HK-2 (cell line): Measurements from ENCODE around the gene WFIKKN2.
"Not testable (repeated sequence)": the region's sequence is repeated elsewhere in the genome, so short reads cannot be mapped to it uniquely, and the experiment has no call there.

Source experiments
- DNase-seq: peaks from one replicate; pipeline ENCODE4 v3.0.0-alpha.2; 2018; ENCODE audit not compliant: unreplicated experiment

Gene WFIKKN2

DNA sequence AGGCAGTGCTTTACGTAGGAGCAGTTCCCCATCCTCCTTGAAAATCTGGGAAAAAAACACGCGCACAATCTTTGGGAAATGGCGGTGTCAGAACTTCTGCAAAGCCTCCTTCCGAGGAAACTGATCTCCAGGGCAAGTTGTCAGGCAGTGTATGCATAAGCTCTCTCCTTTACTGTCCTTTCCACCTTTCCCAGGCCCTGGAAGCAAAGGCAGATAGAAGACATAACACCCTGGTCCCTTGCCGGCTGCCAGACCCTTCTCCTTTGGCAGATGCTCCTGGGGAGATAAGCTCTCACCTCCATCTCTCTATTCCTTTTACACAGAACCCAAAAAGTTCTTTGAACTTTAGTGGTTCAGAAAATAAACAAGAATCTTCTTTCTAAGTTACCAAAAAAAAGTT lies 18.4 kb downstream of the WFIKKN2 start:
- no peak for DNase-seq

- no peak for DNase-seq
Observed at GRCh38 chr17:50855708-50856330, 20.4 kb downstream of the WFIKKN2 start.

- DNase-seq: no peak
Observed at GRCh38 chr17:50856431-50856830, 21.0 kb downstream of the WFIKKN2 start.

DNA sequence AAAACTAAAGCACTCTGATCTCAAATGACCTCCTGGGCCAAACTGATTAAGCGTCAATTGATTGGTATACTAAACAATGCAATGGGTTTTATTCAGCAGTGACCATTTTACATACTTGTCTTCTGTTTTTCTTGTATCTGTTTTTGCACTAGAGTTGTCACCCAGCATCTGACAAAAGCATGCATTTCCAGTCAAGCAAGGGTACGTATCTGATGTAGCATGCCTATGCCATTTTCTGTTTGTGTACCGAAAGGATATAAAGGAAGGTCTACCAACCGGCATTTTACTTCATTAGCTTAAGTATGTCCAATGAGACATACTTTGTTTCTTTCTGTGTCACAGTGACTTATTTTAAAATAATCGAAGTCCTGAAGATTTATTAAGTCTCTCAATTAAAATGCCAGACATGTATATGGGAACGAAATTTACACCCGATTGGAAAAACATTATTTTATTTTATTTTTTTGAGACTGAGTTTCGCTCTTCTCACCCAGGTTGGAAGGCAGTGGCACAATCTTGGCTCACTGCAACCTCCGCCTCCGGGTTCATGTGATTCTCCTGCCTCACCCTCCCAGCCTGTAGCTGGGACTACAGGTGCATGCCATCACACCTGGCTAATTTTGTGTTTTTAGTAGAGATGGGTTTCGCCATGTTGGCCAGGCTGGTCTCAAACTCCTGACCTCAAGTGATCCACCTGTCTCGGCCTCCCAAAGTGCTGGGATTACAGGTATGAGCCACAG lies 23.3 kb downstream of the WFIKKN2 start:
- DNase-seq: no peak

- not testable (repeated sequence) for DNase-seq
Observed at GRCh38 chr17:50859727-50860126, 24.3 kb downstream of the WFIKKN2 start.

- DNase-seq: no peak
Observed at GRCh38 chr17:50861334-50861676, 25.9 kb downstream of the WFIKKN2 start.

DNA sequence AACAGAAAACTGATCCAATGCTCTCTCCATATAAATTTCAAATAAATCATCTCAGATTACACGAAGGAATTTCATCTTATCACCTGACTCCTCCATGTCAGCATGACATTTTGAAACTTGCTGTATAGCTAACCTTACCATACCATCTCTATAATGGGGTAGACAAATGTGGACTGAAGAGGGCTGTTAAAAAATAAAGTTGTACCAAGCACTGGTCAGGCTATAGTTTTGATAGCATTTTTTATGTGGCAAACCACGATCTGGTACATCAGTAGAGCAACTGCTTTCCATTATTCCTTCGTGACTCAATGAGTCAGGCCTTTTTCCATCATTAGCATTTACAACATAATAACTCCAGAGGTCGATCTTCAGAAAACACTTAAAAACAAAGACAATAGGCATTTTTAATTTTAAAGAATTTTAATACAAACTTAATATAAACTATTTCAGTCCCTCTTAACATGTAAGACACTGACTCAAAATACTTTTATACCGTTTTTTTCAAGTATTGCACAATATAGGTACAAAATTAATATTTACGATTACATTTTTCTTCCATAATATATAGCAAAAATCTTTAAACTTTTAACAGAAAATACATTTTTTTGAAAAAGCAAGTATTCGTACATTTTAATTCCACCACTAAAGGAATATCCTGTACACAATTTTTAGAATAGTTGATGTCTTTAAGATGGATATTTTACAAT lies 26.6 kb downstream of the WFIKKN2 start:
- no peak for DNase-seq

DNA sequence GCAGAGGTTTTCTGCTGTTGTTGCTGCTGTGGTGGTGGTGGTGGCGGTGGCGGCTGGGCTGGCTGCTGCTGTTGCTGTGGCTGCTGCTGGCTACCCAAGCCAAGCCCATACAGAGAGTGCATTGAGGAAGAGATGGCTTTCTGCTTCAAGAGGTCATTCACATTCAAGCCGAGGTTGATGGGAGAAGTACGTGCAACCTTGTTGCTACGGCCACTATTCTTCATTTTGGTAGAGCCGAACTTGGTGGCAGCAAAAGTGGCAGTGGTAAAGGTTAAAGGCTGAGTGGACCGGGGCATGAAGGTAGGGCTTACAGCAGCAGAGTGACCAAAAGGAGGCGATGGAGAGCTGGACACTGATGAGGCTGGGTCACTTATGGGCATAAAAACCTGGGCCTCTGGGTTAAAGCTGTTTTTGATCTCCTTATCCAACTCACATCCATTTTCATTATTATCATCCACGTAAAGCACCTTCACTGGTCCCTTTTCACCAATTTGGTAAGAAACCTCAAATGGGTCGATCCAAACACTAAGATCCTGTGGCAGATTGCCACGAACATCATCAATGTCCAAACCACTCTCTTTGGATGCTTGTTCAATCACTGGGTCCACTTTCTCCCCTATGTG lies 27.9 kb downstream of the WFIKKN2 start:
- no peak for DNase-seq

- no peak for DNase-seq
Observed at GRCh38 chr17:50863931-50864330, 28.5 kb downstream of the WFIKKN2 start.

DNA sequence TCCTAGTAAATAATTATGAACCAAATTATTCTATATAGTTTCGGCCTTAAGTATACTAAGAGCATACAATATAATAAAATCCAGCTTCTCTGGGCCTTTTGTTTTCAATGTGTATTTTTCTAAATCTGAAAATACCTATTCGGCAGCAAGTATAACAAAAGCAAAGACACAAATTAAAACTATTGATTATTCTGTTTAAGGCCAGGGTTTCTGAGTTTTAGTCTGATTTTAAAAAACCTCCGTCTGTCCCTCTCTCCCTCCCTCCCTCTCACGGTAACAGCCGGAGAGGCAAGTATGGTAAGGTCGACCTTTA lies 29.3 kb downstream of the WFIKKN2 start:
- no peak for DNase-seq

DNA sequence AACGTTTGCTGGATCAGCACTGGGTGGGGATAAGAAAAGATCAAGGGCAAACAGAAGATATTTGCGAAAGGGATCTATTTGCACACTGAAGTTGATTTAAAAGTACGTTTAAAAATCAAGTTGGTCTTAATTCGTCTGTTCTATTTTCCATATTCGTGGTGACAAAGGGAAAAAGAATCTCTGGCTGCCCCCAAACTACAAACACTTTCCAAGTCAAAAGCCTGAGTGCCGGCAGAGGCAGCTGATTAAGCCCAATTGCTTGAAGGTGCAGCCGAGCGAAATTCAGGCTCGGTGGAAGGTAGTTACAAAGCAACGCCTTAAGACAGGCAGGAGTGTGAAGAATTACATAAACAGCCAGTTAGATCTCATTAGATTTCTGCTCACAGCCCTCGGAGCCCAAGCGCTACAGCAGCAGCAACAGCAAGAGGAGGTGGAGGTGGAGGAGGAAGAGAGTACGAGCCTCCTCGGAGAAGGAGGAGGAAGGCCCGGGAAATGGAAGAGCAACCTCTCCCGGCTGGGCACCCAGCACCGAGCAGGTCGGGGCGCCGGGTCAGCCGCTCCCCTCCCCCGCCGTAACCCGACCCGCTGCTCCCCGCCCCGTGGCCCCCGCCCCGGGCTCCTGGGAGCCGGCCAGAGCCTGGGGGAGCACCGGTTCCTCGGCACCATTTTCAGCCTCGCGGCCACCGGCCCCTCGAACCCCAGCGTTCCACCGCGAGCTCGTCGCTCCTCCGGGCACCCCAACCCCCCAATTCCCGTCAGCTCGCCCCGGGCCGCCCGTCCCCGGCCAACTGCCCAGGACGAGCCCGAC lies 29.9 kb downstream of the WFIKKN2 start:
- peak; percentile 47 for DNase-seq

- DNase-seq: no peak
Observed at GRCh38 chr17:50865868-50866260, 30.5 kb downstream of the WFIKKN2 start.

GRCh38 chr17:50866261-50866949 lies 31.0 kb downstream of the WFIKKN2 start, which contains the start of gene TOB1:
Gene TOB1, minus strand, starts transcription at chr17:50866354. Its CDS starts 2,337 bp downstream, at chr17:50864017.
- DNase-seq: peak; percentile 98

- peak; percentile 66 for DNase-seq
Observed at GRCh38 chr17:50866950-50867362, 31.6 kb downstream of the WFIKKN2 start.

DNA sequence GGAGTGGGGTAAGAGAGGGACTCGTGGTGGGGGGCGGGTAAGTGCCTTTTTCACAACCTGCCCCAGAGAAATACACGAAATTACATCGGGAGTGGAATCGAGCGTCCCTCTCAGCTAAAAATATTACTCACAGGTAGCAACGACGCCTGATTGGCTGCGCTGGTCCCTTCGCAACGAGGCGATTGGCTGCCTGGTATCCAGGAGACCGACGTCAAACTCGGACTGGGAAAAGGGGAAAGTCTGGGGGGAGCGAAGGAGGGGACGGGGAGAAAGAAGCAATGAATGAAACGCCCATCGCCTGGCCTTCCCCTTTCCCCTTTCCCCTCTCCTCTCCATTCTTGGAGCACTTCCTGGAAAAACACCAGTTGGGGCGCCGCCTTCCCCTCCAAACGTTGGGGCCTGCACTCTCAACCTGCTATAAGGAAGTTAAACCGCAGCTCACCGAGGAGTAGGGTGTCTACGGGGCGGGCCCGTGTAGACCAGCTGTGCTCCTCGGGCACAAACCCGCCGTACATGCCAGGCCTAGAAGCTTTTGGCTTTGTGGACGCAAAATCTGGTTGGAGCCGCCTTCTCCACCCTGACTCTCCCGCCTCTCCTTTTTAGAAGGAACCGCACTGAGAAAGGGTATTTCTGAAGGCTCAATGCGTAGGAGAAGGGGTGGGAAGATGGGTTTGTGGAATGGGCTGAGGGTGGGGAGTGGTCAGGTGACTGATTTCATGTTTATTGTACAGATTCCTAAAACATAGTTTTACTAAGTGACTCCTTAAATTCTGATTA lies 32.2 kb downstream of the WFIKKN2 start:
- peak; percentile 95 for DNase-seq

DNA sequence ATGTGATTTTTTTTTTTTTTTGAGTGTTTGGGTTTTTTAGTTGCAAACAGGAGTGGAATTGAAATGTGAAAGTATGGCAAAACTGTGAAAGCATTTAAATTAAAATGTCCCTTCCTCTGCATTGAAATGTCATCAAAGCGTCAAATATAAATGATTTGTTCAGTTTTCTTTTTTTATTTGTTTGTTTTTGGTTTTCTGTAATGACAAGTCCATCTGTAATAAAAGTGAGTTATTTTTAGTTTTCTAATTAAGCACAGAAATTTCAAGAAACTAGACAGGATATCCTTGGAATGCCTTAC lies 32.7 kb downstream of the WFIKKN2 start:
- no peak for DNase-seq

DNA sequence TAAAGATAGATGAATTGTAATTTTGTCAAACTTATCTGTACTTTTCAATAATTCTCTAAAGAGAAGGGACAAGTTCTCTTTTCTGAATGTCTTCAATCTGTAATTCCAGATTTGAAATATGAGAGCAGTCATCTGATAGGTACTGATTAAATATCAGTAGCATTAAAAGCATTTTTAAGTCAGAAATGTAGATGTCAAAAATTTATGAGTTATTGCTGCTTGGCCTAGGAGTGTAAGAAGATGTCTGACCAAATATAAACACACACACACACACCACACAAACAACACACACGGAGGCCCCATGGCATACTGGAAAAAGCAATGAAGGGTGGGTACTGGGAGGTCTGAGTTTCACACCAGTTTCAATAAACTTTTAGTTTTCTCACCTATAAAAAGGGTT lies 33.2 kb downstream of the WFIKKN2 start:
- no peak for DNase-seq

DNA sequence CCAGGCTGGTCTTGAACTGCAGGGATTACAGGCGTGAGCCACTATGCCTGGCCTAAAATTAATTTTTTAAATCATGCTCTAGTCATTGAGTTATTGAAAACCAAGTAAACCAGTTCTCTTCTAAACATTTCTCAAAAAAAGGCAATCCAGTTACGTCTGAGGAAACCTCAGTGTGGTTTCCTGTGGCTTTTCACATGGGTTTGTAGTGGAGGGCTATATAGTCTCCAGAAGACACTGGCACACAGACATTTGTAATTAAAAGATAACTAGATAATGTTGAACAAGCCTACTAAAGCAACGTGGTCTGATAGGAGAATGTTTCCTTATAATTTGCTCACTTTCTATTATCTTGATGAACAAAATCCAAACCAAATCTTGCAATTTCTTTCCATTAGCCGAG lies 36.0 kb downstream of the WFIKKN2 start:
- DNase-seq: no peak

GRCh38 chr17:50871898-50872297 lies 36.5 kb downstream of the WFIKKN2 start:
- no peak for DNase-seq

DNA sequence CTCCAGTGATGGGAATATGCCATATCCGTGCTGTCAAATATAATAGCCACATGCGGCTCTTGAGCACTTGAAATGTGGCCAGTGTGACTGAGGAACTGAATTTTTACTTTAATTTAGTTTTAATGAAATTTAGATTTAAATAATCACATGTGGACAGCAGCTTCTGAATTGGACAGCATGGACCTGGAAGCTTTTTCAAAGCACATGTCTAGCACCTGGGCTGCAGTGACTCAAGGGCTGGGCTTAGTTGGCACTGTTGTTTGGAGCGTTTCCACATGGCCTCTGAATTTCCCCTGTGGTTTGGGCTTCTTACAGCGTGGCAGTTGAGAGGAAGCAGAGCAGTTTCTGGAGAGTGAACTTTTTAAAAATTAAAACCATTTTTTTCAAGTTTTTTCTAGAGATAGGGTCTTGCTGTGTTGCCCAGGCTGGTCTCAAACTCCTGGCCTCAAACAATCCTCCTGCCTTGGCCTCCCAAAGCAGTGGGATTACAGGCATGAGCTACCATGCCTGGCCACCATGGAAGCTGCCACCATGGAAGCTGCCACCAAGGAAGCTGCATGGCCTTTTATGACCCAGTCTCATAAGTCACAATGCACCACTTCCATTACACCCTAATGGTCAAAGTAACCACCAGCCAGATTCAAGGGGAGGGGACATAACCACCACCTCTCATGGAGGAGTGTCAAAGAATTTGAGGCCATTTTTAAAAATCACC lies 37.5 kb downstream of the WFIKKN2 start:
- no peak for DNase-seq
